Neural progenitor cell (in vitro differentiated cells): ENCODE data around the gene ZNF280A. TPM values are rescaled to one million over a fixed set of nuclear protein-coding genes. Genes with fewer than 3 reads are reported as not detected.

Source experiments
- DNase-seq: peaks from one replicate; pipeline ENCODE4 v3.0.0-alpha.2; 2016; ENCODE audit warnings: low spot score
- H2AFZ ChIP-seq: fragments of 200-600 bp; sonication (generic); replicated peaks from 2 replicates; pipeline ENCODE4 v1.6.1; 2016; ENCODE audit warnings: antibody characterized with exemption
- H3F3A ChIP-seq: fragments of 200-600 bp; sonication (generic); 2 replicates; pipeline ENCODE4 v1.6.1; 2016; ENCODE audit warnings: antibody characterized with exemption, low read depth
- H3K27ac ChIP-seq: fragments of 200-600 bp; sonication (generic); 2 replicates; pipeline ENCODE4 v1.5.1; 2016; ENCODE audit warnings: mild to moderate bottlenecking
- H3K27me3 ChIP-seq: fragments of 200-600 bp; sonication (generic); 2 replicates; pipeline ENCODE4 v1.6.1; 2016; ENCODE audit warnings: mild to moderate bottlenecking, moderate library complexity
- H3K36me3 ChIP-seq: fragments of 200-600 bp; sonication (generic); 2 replicates; pipeline ENCODE4 v1.5.1; 2016
- H3K4me1 ChIP-seq: fragments of 200-600 bp; sonication (generic); 2 replicates; pipeline ENCODE4 v1.6.1; 2016; ENCODE audit warnings: mixed run types
- H3K4me2 ChIP-seq: fragments of 200-600 bp; sonication (generic); 2 replicates; pipeline ENCODE4 v1.6.1; 2016
- H3K4me3 ChIP-seq: fragments of 200-600 bp; sonication (generic); 2 replicates; pipeline ENCODE4 v1.5.1; 2016
- H3K79me2 ChIP-seq: fragments of 200-600 bp; sonication (generic); 2 replicates; pipeline ENCODE4 v1.6.1; 2016; ENCODE audit warnings: low read depth
- H3K9ac ChIP-seq: fragments of 200-600 bp; sonication (generic); 2 replicates; pipeline ENCODE4 v1.6.1; 2016
- H3K9me3 ChIP-seq: fragments of 200-600 bp; sonication (generic); 2 replicates; pipeline ENCODE4 v1.5.1; 2016; ENCODE audit warnings: low read depth
- H4K20me1 ChIP-seq: fragments of 200-600 bp; sonication (generic); 2 replicates; pipeline ENCODE4 v1.6.1; 2016; ENCODE audit warnings: low read depth
- H3K27ac Mint-ChIP-seq: 3 replicates; pipeline ENCODE4 v1.8.0; 2021; ENCODE audit warnings: mixed read lengths
- H3K27me3 Mint-ChIP-seq: 2 replicates; pipeline ENCODE4 v1.8.0; 2022; ENCODE audit warnings: low read depth, mild to moderate bottlenecking, inconsistent platforms, moderate library complexity, mixed read lengths; ENCODE audit not compliant: insufficient read depth
- H3K36me3 Mint-ChIP-seq: 3 replicates; pipeline ENCODE4 v1.8.0; 2021; ENCODE audit warnings: mixed read lengths
- H3K4me1 Mint-ChIP-seq: 3 replicates; pipeline ENCODE4 v1.8.0; 2021; ENCODE audit warnings: mixed read lengths
- H3K4me3 Mint-ChIP-seq: 3 replicates; pipeline ENCODE4 v1.8.0; 2021; ENCODE audit warnings: mild to moderate bottlenecking, moderate library complexity, mixed read lengths
- H3K9me3 Mint-ChIP-seq: 3 replicates; pipeline ENCODE4 v1.8.0; 2020; ENCODE audit warnings: mixed read lengths
- EZH2 ChIP-seq: fragments of 200-600 bp; sonication (generic); IDR thresholded peaks from 2 replicates; pipeline ENCODE4 v1.6.1; 2017; ENCODE audit warnings: antibody characterized with exemption, mild to moderate bottlenecking, moderate library complexity
- EZH2phosphoT487 ChIP-seq: fragments of 200-600 bp; sonication (generic); IDR thresholded peaks from 2 replicates; pipeline ENCODE4 v1.6.1; 2017; ENCODE audit warnings: antibody characterized with exemption
- total RNA-seq: library from RNA; depleted of rRNA; stranded (reverse); fragments of >200 nt; gene quantifications from 2 replicates; pipeline ENCODE4 v1.2.3, GENCODE V29; 2015; ENCODE audit warnings: low replicate concordance
- TF ChIP-seq, protein P1 (sequence below): fragments of 200-600 bp; sonication (generic); IDR thresholded peaks from 2 replicates; pipeline ENCODE4 v1.5.1; 2017; ENCODE audit warnings: antibody characterized with exemption, mild to moderate bottlenecking

Gene ZNF280A
- total RNA-seq, 1 donor from 2014 or later, result 3.7 TPM

DNA sequence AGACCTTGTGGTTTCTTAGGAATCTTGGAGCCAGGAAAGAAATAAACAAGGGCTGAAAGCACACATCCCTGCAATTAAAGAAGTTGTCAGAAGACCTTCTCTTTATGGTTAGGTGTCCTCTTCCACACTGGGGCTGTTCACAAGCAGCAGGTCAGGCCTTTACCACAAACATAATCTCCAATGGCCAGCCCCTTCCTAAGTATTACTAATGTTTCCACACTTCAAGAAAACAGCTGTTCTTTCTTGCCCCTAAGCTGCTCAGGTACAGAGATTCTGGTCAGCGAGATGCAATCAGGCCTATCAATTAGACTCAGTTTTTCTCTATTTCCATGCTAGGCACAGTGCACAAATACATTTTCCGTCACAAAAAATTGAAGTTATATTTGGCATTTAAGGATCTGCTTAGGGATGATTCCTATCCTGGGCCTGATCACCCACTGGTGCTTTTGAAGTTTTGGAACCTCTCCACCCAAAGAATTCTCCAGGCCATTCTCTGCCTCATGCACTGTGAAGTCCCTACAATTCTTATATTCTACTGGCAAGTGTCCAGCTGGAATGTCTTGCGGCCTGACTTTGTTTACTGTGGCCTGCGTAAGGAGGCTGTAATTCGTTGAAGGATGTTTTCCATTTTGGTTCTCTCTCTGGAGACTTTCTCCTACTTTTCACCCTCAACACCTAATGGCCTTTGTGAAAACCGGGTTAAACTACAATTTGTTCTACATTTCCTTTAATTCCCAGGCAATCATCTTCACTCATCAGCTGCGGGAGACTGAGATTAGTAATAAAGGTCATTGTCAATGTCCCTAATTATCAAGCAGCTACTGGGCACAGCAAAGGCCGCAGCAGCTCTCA is 33.9 kb upstream of the ZNF280A start:
- no peak overlapping the region for H2AFZ ChIP-seq
- H3K36me3 Mint-ChIP-seq, result no peaks in the 10 kb centered on the region
- no peaks in the 10 kb centered on the region for H4K20me1 ChIP-seq
- H3K9ac ChIP-seq, result no peak overlapping the region
- H3K4me1 ChIP-seq, result no peaks in the 10 kb centered on the region
- no peaks in the 10 kb centered on the region for H3F3A ChIP-seq
- H3K27me3 Mint-ChIP-seq, result peaks cover 8% of the 10 kb centered on the region
- TF ChIP-seq EZH2 (no peak), EZH2phosphoT487 (no peak)
- TF ChIP-seq, protein P1, sequence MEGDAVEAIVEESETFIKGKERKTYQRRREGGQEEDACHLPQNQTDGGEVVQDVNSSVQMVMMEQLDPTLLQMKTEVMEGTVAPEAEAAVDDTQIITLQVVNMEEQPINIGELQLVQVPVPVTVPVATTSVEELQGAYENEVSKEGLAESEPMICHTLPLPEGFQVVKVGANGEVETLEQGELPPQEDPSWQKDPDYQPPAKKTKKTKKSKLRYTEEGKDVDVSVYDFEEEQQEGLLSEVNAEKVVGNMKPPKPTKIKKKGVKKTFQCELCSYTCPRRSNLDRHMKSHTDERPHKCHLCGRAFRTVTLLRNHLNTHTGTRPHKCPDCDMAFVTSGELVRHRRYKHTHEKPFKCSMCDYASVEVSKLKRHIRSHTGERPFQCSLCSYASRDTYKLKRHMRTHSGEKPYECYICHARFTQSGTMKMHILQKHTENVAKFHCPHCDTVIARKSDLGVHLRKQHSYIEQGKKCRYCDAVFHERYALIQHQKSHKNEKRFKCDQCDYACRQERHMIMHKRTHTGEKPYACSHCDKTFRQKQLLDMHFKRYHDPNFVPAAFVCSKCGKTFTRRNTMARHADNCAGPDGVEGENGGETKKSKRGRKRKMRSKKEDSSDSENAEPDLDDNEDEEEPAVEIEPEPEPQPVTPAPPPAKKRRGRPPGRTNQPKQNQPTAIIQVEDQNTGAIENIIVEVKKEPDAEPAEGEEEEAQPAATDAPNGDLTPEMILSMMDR, result no peak
- H3K4me3 Mint-ChIP-seq, result no peak overlapping the region
- H3K27me3 ChIP-seq, result peaks cover 80% of the 10 kb centered on the region
- H3K4me1 Mint-ChIP-seq, result no peaks in the 10 kb centered on the region
- H3K36me3 ChIP-seq, result no peaks in the 10 kb centered on the region
- H3K27ac ChIP-seq, result no peak overlapping the region
- no peaks in the 10 kb centered on the region for H3K9me3 ChIP-seq
- no peak overlapping the region for H3K27ac Mint-ChIP-seq
- H3K4me2 ChIP-seq, result no peak overlapping the region
- no peak for DNase-seq
- no peaks in the 10 kb centered on the region for H3K79me2 ChIP-seq
- no peaks in the 10 kb centered on the region for H3K9me3 Mint-ChIP-seq
- no peak overlapping the region for H3K4me3 ChIP-seq

DNA sequence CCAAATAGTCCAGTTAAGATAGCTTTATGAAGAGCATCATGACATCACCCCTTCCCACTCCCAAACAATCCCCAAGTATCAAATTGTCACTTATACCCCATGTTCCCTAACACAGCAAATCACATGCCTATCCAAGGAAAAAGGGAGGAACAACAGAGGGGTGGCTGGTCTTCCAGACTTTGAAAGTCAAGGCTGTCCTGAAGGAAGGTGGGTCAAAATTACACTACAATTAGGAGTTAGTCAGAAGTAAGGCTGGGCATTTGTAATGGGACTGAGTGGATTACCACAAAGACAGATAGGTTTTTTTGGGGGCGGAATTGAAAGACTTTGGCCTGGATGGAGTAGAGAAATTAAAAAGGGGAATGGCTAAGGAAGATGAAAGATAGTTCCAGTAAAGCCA is 33.1 kb upstream of the ZNF280A start:
- no peak for TF ChIP-seq EZH2phosphoT487
- TF ChIP-seq, protein P1, result no peak
- no peaks in the 10 kb centered on the region for H3K9me3 ChIP-seq
- Mint-ChIP-seq H3K27ac (no peak overlapping the region), H3K4me3 (no peak overlapping the region), H3K36me3 (no peaks in the 10 kb centered on the region), H3K9me3 (no peaks in the 10 kb centered on the region), H3K4me1 (no peaks in the 10 kb centered on the region), H3K27me3 (peaks cover 8% of the 10 kb centered on the region)
- no peak overlapping the region for H3K4me2 ChIP-seq
- no peaks in the 10 kb centered on the region for H3K4me1 ChIP-seq
- H3K27me3 ChIP-seq, result peaks cover 88% of the 10 kb centered on the region
- H3F3A ChIP-seq, result no peaks in the 10 kb centered on the region
- H3K4me3 ChIP-seq, result no peak overlapping the region
- DNase-seq, result no peak
- H4K20me1 ChIP-seq, result no peaks in the 10 kb centered on the region
- no peak overlapping the region for H2AFZ ChIP-seq
- no peaks in the 10 kb centered on the region for H3K36me3 ChIP-seq
- H3K79me2 ChIP-seq, result no peaks in the 10 kb centered on the region
- no peak overlapping the region for H3K9ac ChIP-seq
- H3K27ac ChIP-seq, result no peak overlapping the region

DNA sequence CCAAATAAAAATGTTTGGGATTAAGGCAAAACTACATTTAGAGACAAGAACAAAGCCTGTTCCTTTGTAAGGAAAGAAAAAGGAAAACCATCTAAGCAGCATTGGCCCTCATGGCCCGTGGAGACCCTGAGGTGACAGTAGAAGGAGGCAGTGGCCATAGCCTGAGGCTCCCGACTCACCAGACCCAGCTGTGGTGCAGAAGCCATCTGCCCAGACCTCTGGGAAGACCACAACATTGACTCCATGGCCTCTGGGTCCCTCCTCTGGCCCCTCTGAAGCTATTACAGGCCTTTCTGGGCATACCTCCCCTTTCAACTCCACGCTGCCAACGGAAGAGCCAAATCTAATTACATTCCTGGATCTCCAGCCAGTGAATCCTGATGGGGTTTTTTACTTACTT is 32.6 kb upstream of the ZNF280A start:
- no peaks in the 10 kb centered on the region for H3K4me1 Mint-ChIP-seq
- Histone ChIP-seq H2AFZ (no peak overlapping the region), H4K20me1 (no peaks in the 10 kb centered on the region), H3K4me2 (no peak overlapping the region), H3F3A (no peaks in the 10 kb centered on the region), H3K4me1 (no peaks in the 10 kb centered on the region), H3K9me3 (no peaks in the 10 kb centered on the region), H3K27ac (no peak overlapping the region), H3K4me3 (no peak overlapping the region), H3K9ac (no peak overlapping the region), H3K79me2 (no peaks in the 10 kb centered on the region), H3K36me3 (no peaks in the 10 kb centered on the region), H3K27me3 (peaks cover 93% of the 10 kb centered on the region)
- no peak overlapping the region for H3K27ac Mint-ChIP-seq
- no peaks in the 10 kb centered on the region for H3K9me3 Mint-ChIP-seq
- no peak overlapping the region for H3K4me3 Mint-ChIP-seq
- no peaks in the 10 kb centered on the region for H3K36me3 Mint-ChIP-seq
- no peak for TF ChIP-seq EZH2phosphoT487
- TF ChIP-seq EZH2, result no peak
- TF ChIP-seq, protein P1, result peak; percentile 65
- H3K27me3 Mint-ChIP-seq, result peaks cover 8% of the 10 kb centered on the region
- DNase-seq, result peak; percentile 82
